Muscle layer of duodenum (tissue), 2 donors: ENCODE measurements around the gene GABPA.
"Not testable (repeated sequence)": the region's sequence is repeated elsewhere in the genome, so short reads cannot be mapped to it uniquely, and the experiment has no call there.

ENCODE experiments used
- H3K27ac ChIP-seq: one replicate; pipeline ENCODE4 v1.7.0; 2013; ENCODE audit warnings: mild to moderate bottlenecking, low read length
- H3K27me3 ChIP-seq: one replicate; pipeline ENCODE4 v1.7.0; 2013; ENCODE audit warnings: low read depth, mild to moderate bottlenecking, control low read depth, low read length
- H3K36me3 ChIP-seq, 2 donors: one replicate each; pipeline ENCODE4 v1.7.0; 2013; ENCODE audit warnings: low read length in 2 of 2, control low read depth in 1 of 2, mild to moderate bottlenecking in 1 of 2; ENCODE audit not compliant: insufficient read depth in 2 of 2, control insufficient read depth in 1 of 2
- H3K4me1 ChIP-seq, 2 donors: one replicate each; pipeline ENCODE4 v1.7.0; 2013; ENCODE audit warnings: low read length in 2 of 2, mild to moderate bottlenecking in 2 of 2, control low read depth in 1 of 2, moderate library complexity in 1 of 2; ENCODE audit not compliant: insufficient read depth in 2 of 2, control insufficient read depth in 1 of 2
- H3K4me3 ChIP-seq, 2 donors: one replicate each; pipeline ENCODE4 v1.7.0; 2013; ENCODE audit warnings: low read length in 2 of 2, low read depth in 1 of 2, mild to moderate bottlenecking in 1 of 2
- H3K9me3 ChIP-seq, 2 donors: one replicate each; pipeline ENCODE4 v1.7.0; 2013; ENCODE audit warnings: low read length in 2 of 2, control low read depth in 1 of 2, mild to moderate bottlenecking in 1 of 2; ENCODE audit not compliant: control insufficient read depth in 1 of 2
- donor health status: healthy.

GABPA gene

GRCh38 chr21:25734904-25735645, at the start of gene GABPA, which contains the start of gene ATP5PF:
GABPA (plus strand) TSS chr21:25734972; CDS start chr21:25741599, 6,627 bp downstream.
ATP5PF (minus strand) TSS chr21:25734904; CDS start chr21:25729794, 5,110 bp downstream.
- H3K9me3 ChIP-seq, result no peaks in the 10 kb centered on the region

GRCh38 chr21:25687787-25688186, 47.0 kb upstream of the GABPA start:
- no peaks in the 10 kb centered on the region for H3K9me3 ChIP-seq
- H3K27ac ChIP-seq, result no peak overlapping the region
- no peaks in the 10 kb centered on the region for H3K27me3 ChIP-seq
- H3K4me3 ChIP-seq, result no peak overlapping the region
- H3K4me1 ChIP-seq, result no peaks in the 10 kb centered on the region
- no peaks in the 10 kb centered on the region for H3K36me3 ChIP-seq

More at GRCh38 chr21:25734904-25735645, at the start of gene GABPA, which contains the start of gene ATP5PF:
- peak within 1 kb of the TSS; percentile 88 to 98 for H3K4me3 ChIP-seq
- H3K4me1 ChIP-seq, result peaks cover 4 to 44% of the 10 kb centered on the region in 2 donors
- H3K27ac ChIP-seq, result peak within 1 kb of the TSS; percentile 99
- H3K36me3 ChIP-seq, result peaks cover 2 to 7% of the 10 kb centered on the region in 2 donors
- no peaks in the 10 kb centered on the region for H3K27me3 ChIP-seq

- Histone ChIP-seq H3K9me3 (no peaks in the 10 kb centered on the region), H3K4me1 (no peaks in the 10 kb centered on the region), H3K36me3 (no peaks in the 10 kb centered on the region), H3K27ac (no peak overlapping the region), H3K4me3 (no peak overlapping the region), H3K27me3 (no peaks in the 10 kb centered on the region)
Measured at GRCh38 chr21:25688275-25689155, 46.3 kb upstream of the GABPA start.

- Histone ChIP-seq H3K4me1 (no peaks in the 10 kb centered on the region), H3K27ac (no peak overlapping the region), H3K36me3 (peaks cover 4 to 5% of the 10 kb centered on the region in 2 donors), H3K27me3 (no peaks in the 10 kb centered on the region), H3K4me3 (no peak overlapping the region), H3K9me3 (no peaks in the 10 kb centered on the region)
Measured at GRCh38 chr21:25689226-25689625, 45.5 kb upstream of the GABPA start.

GRCh38 chr21:25691976-25692375, 42.8 kb upstream of the GABPA start:
- no peaks in the 10 kb centered on the region for H3K9me3 ChIP-seq

GRCh38 chr21:25695461-25695860, 39.3 kb upstream of the GABPA start:
- not testable (repeated sequence) for H3K4me3 ChIP-seq, H3K27ac ChIP-seq, H3K27me3 ChIP-seq, H3K9me3 ChIP-seq, H3K4me1 ChIP-seq
- peaks cover 4 to 14% of the 10 kb centered on the region in 2 donors for H3K36me3 ChIP-seq

More at GRCh38 chr21:25691976-25692375, 42.8 kb upstream of the GABPA start:
- no peaks in the 10 kb centered on the region for H3K4me1 ChIP-seq
- peaks cover 4 to 6% of the 10 kb centered on the region in 2 donors for H3K36me3 ChIP-seq
- H3K4me3 ChIP-seq, result no peak overlapping the region
- no peaks in the 10 kb centered on the region for H3K27me3 ChIP-seq
- H3K27ac ChIP-seq, result no peak overlapping the region

GRCh38 chr21:25700741-25701140, 34.0 kb upstream of the GABPA start:
- Histone ChIP-seq H3K4me1 (no peaks in the 10 kb centered on the region), H3K36me3 (peaks cover 0 to 9% of the 10 kb centered on the region in 2 donors), H3K9me3 (no peaks in the 10 kb centered on the region), H3K27ac (no peak overlapping the region), H3K27me3 (no peaks in the 10 kb centered on the region), H3K4me3 (no peak overlapping the region)

- no peaks in the 10 kb centered on the region for H3K27me3 ChIP-seq
- no peaks in the 10 kb centered on the region for H3K4me1 ChIP-seq
- H3K9me3 ChIP-seq, result no peaks in the 10 kb centered on the region
- no peak overlapping the region for H3K27ac ChIP-seq
- H3K36me3 ChIP-seq, result peaks cover 0 to 13% of the 10 kb centered on the region in 2 donors
- H3K4me3 ChIP-seq, result no peak overlapping the region
Measured at GRCh38 chr21:25701529-25701928, 33.2 kb upstream of the GABPA start.

- Histone ChIP-seq H3K4me1 (no peaks in the 10 kb centered on the region), H3K27me3 (no peaks in the 10 kb centered on the region), H3K9me3 (no peaks in the 10 kb centered on the region), H3K36me3 (peaks cover 5% of the 10 kb centered on the region in 2 donors), H3K4me3 (no peak overlapping the region), H3K27ac (no peak overlapping the region)
Measured at GRCh38 chr21:25708467-25709065, 26.2 kb upstream of the GABPA start.

GRCh38 chr21:25709684-25710265, 25.0 kb upstream of the GABPA start:
- Histone ChIP-seq H3K36me3 (peaks cover 5 to 9% of the 10 kb centered on the region in 2 donors), H3K4me1 (no peaks in the 10 kb centered on the region), H3K27ac (no peak overlapping the region), H3K27me3 (no peaks in the 10 kb centered on the region), H3K4me3 (no peak overlapping the region), H3K9me3 (no peaks in the 10 kb centered on the region)

- H3K4me1 ChIP-seq, result no peaks in the 10 kb centered on the region
- no peak overlapping the region for H3K27ac ChIP-seq
- no peaks in the 10 kb centered on the region for H3K27me3 ChIP-seq
- H3K4me3 ChIP-seq, result no peak overlapping the region
- no peaks in the 10 kb centered on the region for H3K9me3 ChIP-seq
- peaks cover 5 to 17% of the 10 kb centered on the region in 2 donors for H3K36me3 ChIP-seq
Measured at GRCh38 chr21:25710550-25710949, 24.2 kb upstream of the GABPA start.
